HT1080 (cell line): ENCODE measurements around the gene CAPN12. TPM values are rescaled to one million over a fixed set of nuclear protein-coding genes. Genes with fewer than 3 reads are reported as not detected.
"Not testable (repeated sequence)": the region's sequence is repeated elsewhere in the genome, so short reads cannot be mapped to it uniquely, and the experiment has no call there.

Source experiments
- DNase-seq: peaks from one replicate; pipeline ENCODE4 v3.0.0-alpha.2; 2015; ENCODE audit warnings: low read depth
- polyA plus RNA-seq, 2 experiments: library from polyadenylated mRNA; depleted of rRNA; stranded (reverse); fragments of >200 nt; gene quantifications; 2 replicates each; pipeline ENCODE4 v1.2.3, GENCODE V29; 2015
- total RNA-seq: library from RNA; depleted of rRNA; stranded (reverse); fragments of >200 nt; shearing (Covaris generic); gene quantifications from 2 replicates; pipeline ENCODE4 v1.2.3, GENCODE V29; 2014; rRNA removed

CAPN12 gene
- total RNA-seq = 0.10 and 0.14 TPM in 2 replicates
- polyA plus RNA-seq (2015; cell fraction: cytosol; rRNA removed) = 0.43 and 0.80 TPM in 2 replicates
- 0.88 and 0.91 TPM in 2 replicates for polyA plus RNA-seq (2015; cell fraction: nucleus; rRNA removed)

GRCh38 chr19:38744298-38744681, at the start of gene CAPN12:
Gene CAPN12, minus strand, starts transcription at chr19:38744474. Its CDS starts 309 bp downstream, at chr19:38744165.
- no peak for DNase-seq

GRCh38 chr19:38793671-38794070, 49.4 kb upstream of the CAPN12 start:
- DNase-seq = no peak

- peak; percentile 30 for DNase-seq
Observed at GRCh38 chr19:38793177-38793576, 48.9 kb upstream of the CAPN12 start.

GRCh38 chr19:38792250-38793111, 48.2 kb upstream of the CAPN12 start:
- no peak for DNase-seq

- not testable (repeated sequence) for DNase-seq
Observed at GRCh38 chr19:38791451-38792064, 47.3 kb upstream of the CAPN12 start.

GRCh38 chr19:38790507-38791403, 46.5 kb upstream of the CAPN12 start:
- not testable (repeated sequence) for DNase-seq

- DNase-seq = no peak
Observed at GRCh38 chr19:38788478-38789243, 44.4 kb upstream of the CAPN12 start, which contains the start of gene LGALS7B. Gene LGALS7B, plus strand, starts transcription at chr19:38789200. Its CDS starts 27 bp downstream, at chr19:38789227.

- DNase-seq = no peak
Observed at GRCh38 chr19:38786572-38787265, 42.4 kb upstream of the CAPN12 start.

- DNase-seq = not testable (repeated sequence)
Observed at GRCh38 chr19:38786061-38786460, 41.8 kb upstream of the CAPN12 start.

- no peak for DNase-seq
Observed at GRCh38 chr19:38785187-38785699, 41.0 kb upstream of the CAPN12 start.

- DNase-seq = no peak
Observed at GRCh38 chr19:38784224-38784623, 40.0 kb upstream of the CAPN12 start.

GRCh38 chr19:38782212-38782611, 37.9 kb upstream of the CAPN12 start:
- not testable (repeated sequence) for DNase-seq

- DNase-seq = no peak
Observed at GRCh38 chr19:38781058-38781457, 36.8 kb upstream of the CAPN12 start.

GRCh38 chr19:38780443-38780842, 36.2 kb upstream of the CAPN12 start:
- DNase-seq = no peak

- no peak for DNase-seq
Observed at GRCh38 chr19:38778733-38779132, 34.5 kb upstream of the CAPN12 start.

- no peak for DNase-seq
Observed at GRCh38 chr19:38774181-38774950, 30.1 kb upstream of the CAPN12 start.

- DNase-seq = no peak
Observed at GRCh38 chr19:38773469-38774177, 29.3 kb upstream of the CAPN12 start, which contains the start of gene LGALS7. Gene LGALS7, minus strand, starts transcription at chr19:38773517. Its CDS starts 25 bp downstream, at chr19:38773492.

GRCh38 chr19:38771569-38771968, 27.3 kb upstream of the CAPN12 start:
- not testable (repeated sequence) for DNase-seq
